Naive thymus-derived CD8-positive, alpha-beta T cell (primary cell): ENCODE measurements around the gene CACFD1. TPM values are rescaled to one million over a fixed set of nuclear protein-coding genes. Genes with fewer than 3 reads are reported as not detected.
A peak's percentile ranks its signal among the peaks of the same experiment; 100 is the strongest.

Experiments
- ATAC-seq, 2 donors: fragments of 150-1000 bp; cut with Tn5 transposase in 1 of 2; sonication (Bioruptor Pico), chemical (Tn5 transposase) in 1 of 2; 1 replicate in 1 of 2; 2 replicates in 1 of 2; pipeline ENCODE4 v1.10.0; 2021; ENCODE audit warnings: mild to moderate bottlenecking in 2 of 2, moderate library complexity in 2 of 2
- POLR2A ChIA-PET: fragments of 350-600 bp; sonication (Branson Sonifier 250); formaldehyde crosslinking; loops from one replicate; lab custom pipeline; 2021; ENCODE audit warnings: antibody characterized with exemption; lab: Charles Lee
- DNase-seq, 10 donors: peaks; one replicate each; pipeline versions ENCODE4 v3.0.0 to v3.0.0-alpha.2; 2020 to 2022
- H3K27ac Mint-ChIP-seq, 10 donors: one replicate each; pipeline ENCODE4 v1.8.0; 2020 to 2022; ENCODE audit warnings: mild to moderate bottlenecking in 10 of 10, mixed read lengths in 10 of 10, moderate library complexity in 4 of 10, inconsistent platforms in 1 of 10
- H3K27me3 Mint-ChIP-seq, 5 donors: one replicate each; pipeline ENCODE4 v1.8.0; 2021 to 2022; ENCODE audit warnings: mixed read lengths in 5 of 5
- H3K36me3 Mint-ChIP-seq, 3 donors: one replicate each; pipeline ENCODE4 v1.8.0; 2020 to 2022; ENCODE audit warnings: mixed read lengths in 3 of 3, mild to moderate bottlenecking in 2 of 3, inconsistent platforms in 1 of 3
- H3K4me1 Mint-ChIP-seq, 4 donors: one replicate each; pipeline ENCODE4 v1.8.0; 2021 to 2022; ENCODE audit warnings: mixed read lengths in 4 of 4
- H3K4me3 Mint-ChIP-seq, 10 donors: one replicate each; pipeline ENCODE4 v1.8.0; 2020 to 2022; ENCODE audit warnings: mild to moderate bottlenecking in 10 of 10, mixed read lengths in 10 of 10, moderate library complexity in 6 of 10, inconsistent platforms in 1 of 10
- H3K9me3 Mint-ChIP-seq, 9 donors: one replicate each; pipeline ENCODE4 v1.8.0; 2020 to 2022; ENCODE audit warnings: mixed read lengths in 9 of 9, mild to moderate bottlenecking in 3 of 9, inconsistent platforms in 1 of 9, moderate library complexity in 1 of 9
- polyA plus RNA-seq, 3 donors: library from polyadenylated mRNA; unstranded; fragments of 300-500 nt; fragmentation: Illumina TruSeq; gene quantifications; one replicate each; pipeline ENCODE4 v1.2.3, GENCODE V29; 2021
- total RNA-seq, 8 experiments: library from RNA in 2 of 8; stranded (reverse) in 2 of 8; gene quantifications; one replicate each; pipeline ENCODE4 v1.2.3 and lab custom pipeline; 2021 to 2026

Gene CACFD1
- total RNA-seq: 1 to 10 TPM; 4.4 to 4.9 TPM
- polyA plus RNA-seq: 1 to 10 TPM; 2.5 to 3.7 (median 3.5) TPM
- 2.4 to 10.8 (median 8.3) reads per million in 6 experiments for total RNA-seq (lab: John Stamatoyannopoulos, UW)

GRCh38 chr9:133459476-133460404, at the start of gene CACFD1:
CACFD1 (plus strand) TSS chr9:133459978; CDS start chr9:133460067, 89 bp downstream.
- H3K4me3 Mint-ChIP-seq: peak within 1 kb of the TSS; percentile 84 to 98 (median 91)
- H3K4me1 Mint-ChIP-seq: peaks cover 4 to 15% (median 13%) of the 10 kb centered on the region in 4 donors
- H3K9me3 Mint-ChIP-seq: no peaks in the 10 kb centered on the region
- H3K27me3 Mint-ChIP-seq: no peaks in the 10 kb centered on the region
- H3K36me3 Mint-ChIP-seq: no peaks in the 10 kb centered on the region
- peak; percentile 83 to 88 for ATAC-seq
- H3K27ac Mint-ChIP-seq: peak within 1 kb of the TSS; percentile 84 to 97 (median 96)
- peak; percentile 87 to 96 (median 88) for DNase-seq
- POLR2A ChIA-PET: interaction anchor here (0.6 to 2.0 kb wide), 9 partner anchors 9 to 429 kb away, joined by 3 to 10 read pairs (median 4); partner anchors contain the start of genes GTF3C5, SLC2A6, SURF1 and SURF2

- POLR2A ChIA-PET: interaction anchor here (0.8 to 3.2 kb wide), 2 partner anchors 12 to 94 kb away, joined by 3 to 7 read pairs; no protein-coding TSS in a partner anchor
- Mint-ChIP-seq H3K4me1 (peaks cover 22 to 60% (median 50%) of the 10 kb centered on the region in 4 donors), H3K27me3 (no peaks in the 10 kb centered on the region), H3K4me3 (peak overlapping the region in 6 of 10 donors; percentile 23 to 92 (median 30)), H3K36me3 (peaks cover 0 to 53% (median 6%) of the 10 kb centered on the region in 3 donors), H3K9me3 (no peaks in the 10 kb centered on the region), H3K27ac (peak overlapping the region in 4 of 10 donors; percentile 41 to 94 (median 56))
- DNase-seq (no peak), ATAC-seq (no peak)
Measured at GRCh38 chr9:133415170-133415569, 44.6 kb upstream of the CACFD1 start.

- ATAC-seq (peak; percentile 86 to 90), DNase-seq (peak; percentile 65 to 92 (median 83))
- H3K4me3 Mint-ChIP-seq: peak within 1 kb of the TSS; percentile 87 to 93 (median 90)
- H3K27me3 Mint-ChIP-seq: peaks cover 0 to under 1% (median 0%) of the 10 kb centered on the region in 5 donors
- H3K27ac Mint-ChIP-seq: peak within 1 kb of the TSS; percentile 83 to 96 (median 93)
- POLR2A ChIA-PET: interaction anchor here (0.7 to 3.2 kb wide), 9 partner anchors 16 to 92 kb away, joined by 3 to 7 read pairs (median 3); partner anchors contain the start of genes MED22, RPL7A and SLC2A6
- no peaks in the 10 kb centered on the region for H3K9me3 Mint-ChIP-seq
- peaks cover 25 to 66% (median 59%) of the 10 kb centered on the region in 4 donors for H3K4me1 Mint-ChIP-seq
- H3K36me3 Mint-ChIP-seq: peaks cover 0 to 28% (median 2%) of the 10 kb centered on the region in 3 donors
Measured at GRCh38 chr9:133417541-133418461, 42.0 kb upstream of the CACFD1 start, which contains the start of gene REXO4. REXO4 (minus strand) TSS chr9:133418010; CDS start chr9:133417844, 166 bp downstream.

GRCh38 chr9:133419005-133419404, 40.8 kb upstream of the CACFD1 start:
- H3K36me3 Mint-ChIP-seq: peaks cover 0 to 17% (median 0%) of the 10 kb centered on the region in 3 donors
- ATAC-seq: no peak
- no peaks in the 10 kb centered on the region for H3K9me3 Mint-ChIP-seq
- no peak for DNase-seq
- H3K27ac Mint-ChIP-seq: peak overlapping the region; percentile 20 to 94 (median 90)
- H3K27me3 Mint-ChIP-seq: peaks cover 0 to 3% (median 0%) of the 10 kb centered on the region in 5 donors
- H3K4me1 Mint-ChIP-seq: peaks cover 25 to 61% (median 53%) of the 10 kb centered on the region in 4 donors
- POLR2A ChIA-PET: interaction anchor here (0.9 to 1.4 kb wide), 4 partner anchors 19 to 90 kb away, joined by 3 read pairs; partner anchors contain the start of genes MED22, RPL7A and SLC2A6
- H3K4me3 Mint-ChIP-seq: peak overlapping the region; percentile 60 to 93 (median 90)

GRCh38 chr9:133420392-133420827, 39.4 kb upstream of the CACFD1 start:
- ATAC-seq: no peak
- peaks cover 0 to 3% (median 0%) of the 10 kb centered on the region in 3 donors for H3K36me3 Mint-ChIP-seq

GRCh38 chr9:133421615-133422542, 37.9 kb upstream of the CACFD1 start, which contains the start of gene ADAMTS13:
ADAMTS13 (plus strand) TSS chr9:133422367; CDS start chr9:133422444, 77 bp downstream.
- DNase-seq: no peak
- Mint-ChIP-seq H3K27me3 (peaks cover 2 to 27% (median 4%) of the 10 kb centered on the region in 5 donors), H3K36me3 (no peaks in the 10 kb centered on the region), H3K27ac (peak within 1 kb of the TSS in 8 of 10 donors; percentile 26 to 81 (median 61)), H3K4me1 (peaks cover 15 to 33% (median 26%) of the 10 kb centered on the region in 4 donors), H3K9me3 (no peaks in the 10 kb centered on the region), H3K4me3 (peak within 1 kb of the TSS in 2 of 10 donors; percentile 8 to 63)
- POLR2A ChIA-PET: no interaction called here
- no peak for ATAC-seq

More at GRCh38 chr9:133420392-133420827, 39.4 kb upstream of the CACFD1 start:
- Mint-ChIP-seq H3K9me3 (no peaks in the 10 kb centered on the region), H3K4me1 (peaks cover 18 to 47% (median 40%) of the 10 kb centered on the region in 4 donors), H3K4me3 (peak overlapping the region in 2 of 10 donors; percentile 15 to 34), H3K27ac (peak overlapping the region in 6 of 10 donors; percentile 0 to 73 (median 54)), H3K27me3 (peaks cover 0 to 12% (median 4%) of the 10 kb centered on the region in 5 donors)
- peak in 1 of 10 donors; percentile 6 for DNase-seq
- POLR2A ChIA-PET: interaction anchor here (0.6 kb wide), 1 partner anchor 39 kb away, joined by 3 read pairs; the partner anchor contains the start of gene CACFD1

GRCh38 chr9:133423216-133423615, 36.6 kb upstream of the CACFD1 start:
- no peak for ATAC-seq
- H3K4me3 Mint-ChIP-seq: no peak overlapping the region
- POLR2A ChIA-PET: interaction anchor here (0.5 kb wide), 1 partner anchor 77 kb away, joined by 3 read pairs; no protein-coding TSS in a partner anchor
- no peaks in the 10 kb centered on the region for H3K9me3 Mint-ChIP-seq
- H3K27ac Mint-ChIP-seq: peak overlapping the region in 1 of 10 donors; percentile 66
- H3K4me1 Mint-ChIP-seq: peaks cover 15 to 27% (median 22%) of the 10 kb centered on the region in 4 donors
- H3K36me3 Mint-ChIP-seq: no peaks in the 10 kb centered on the region
- H3K27me3 Mint-ChIP-seq: peaks cover 4 to 37% (median 10%) of the 10 kb centered on the region in 5 donors
- DNase-seq: no peak

GRCh38 chr9:133424187-133424586, 35.6 kb upstream of the CACFD1 start:
- no peak overlapping the region for H3K27ac Mint-ChIP-seq
- POLR2A ChIA-PET: no interaction called here
- no peaks in the 10 kb centered on the region for H3K9me3 Mint-ChIP-seq
- peak overlapping the region in 1 of 10 donors; percentile 20 for H3K4me3 Mint-ChIP-seq
- H3K36me3 Mint-ChIP-seq: no peaks in the 10 kb centered on the region
- peaks cover 4 to 37% (median 10%) of the 10 kb centered on the region in 5 donors for H3K27me3 Mint-ChIP-seq
- ATAC-seq (no peak), DNase-seq (no peak)
- peaks cover 8 to 21% (median 14%) of the 10 kb centered on the region in 4 donors for H3K4me1 Mint-ChIP-seq

- H3K27ac Mint-ChIP-seq: peak overlapping the region in 1 of 10 donors; percentile 65
- H3K36me3 Mint-ChIP-seq: no peaks in the 10 kb centered on the region
- H3K27me3 Mint-ChIP-seq: peaks cover 7 to 37% (median 11%) of the 10 kb centered on the region in 5 donors
- DNase-seq (no peak), ATAC-seq (no peak)
- peak overlapping the region in 1 of 10 donors; percentile 34 for H3K4me3 Mint-ChIP-seq
- H3K9me3 Mint-ChIP-seq: no peaks in the 10 kb centered on the region
- peaks cover 5 to 20% (median 14%) of the 10 kb centered on the region in 4 donors for H3K4me1 Mint-ChIP-seq
- POLR2A ChIA-PET: no interaction called here
Measured at GRCh38 chr9:133425049-133425632, 34.6 kb upstream of the CACFD1 start.

GRCh38 chr9:133426011-133426410, 33.8 kb upstream of the CACFD1 start:
- no peak for DNase-seq
- Mint-ChIP-seq H3K27ac (no peak overlapping the region), H3K27me3 (peaks cover 7 to 37% (median 13%) of the 10 kb centered on the region in 5 donors), H3K9me3 (no peaks in the 10 kb centered on the region), H3K4me3 (no peak overlapping the region), H3K36me3 (no peaks in the 10 kb centered on the region), H3K4me1 (peaks cover 5 to 17% (median 13%) of the 10 kb centered on the region in 4 donors)
- ATAC-seq: no peak
- POLR2A ChIA-PET: no interaction called here
